ENCODE results near the gene MMEL1. TPM values are rescaled to one million over a fixed set of nuclear protein-coding genes. Genes with fewer than 3 reads are reported as not detected.

Gene MMEL1
- total and polyA plus RNA-seq, 2 of the 13 experiments (the other 11 are each of a cell fraction or from before 2014, with no cell fraction given) = 0.48 TPM; not detected in 1

GRCh38 chr1:2546515-2547209 lies 86.2 kb downstream of the MMEL1 start (continued):
- TF ChIP-seq ZNF770 (CRISPR knock-in tag; IDR thresholded peaks at IDR 0.05) (peak; percentile 49; the same call in 1 of the 2 replicates), BCLAF1 (IDR thresholded peaks at IDR 0.05) (no peak), ZNF710 (CRISPR knock-in tag; IDR thresholded peaks at IDR 0.05; ENCODE audit: borderline replicate concordance) (peak; percentile 73; the same call in 1 of the 2 replicates), ZNF777 (CRISPR knock-in tag; IDR thresholded peaks at IDR 0.05) (0 out of 2 replicates have a peak, but pooled peaks have one; percentile 7), ZNF512B (CRISPR knock-in tag; IDR thresholded peaks at IDR 0.05; ENCODE audit: borderline replicate concordance) (no peak), RARA (CRISPR knock-in tag; IDR thresholded peaks at IDR 0.05) (no peak), KLF16 (CRISPR knock-in tag; IDR thresholded peaks at IDR 0.05) (peak in 1 of 2 experiments; percentile 7; a peak in 1 of 4 replicates), GABPA (IDR thresholded peaks at IDR 0.05; ENCODE audit: low read depth, low read length) (no peak), GABPA (CRISPR knock-in tag; IDR thresholded peaks at IDR 0.05; ENCODE audit: low read depth) (peak; percentile 60), UBTF (CRISPR knock-in tag; IDR thresholded peaks at IDR 0.05) (peak; percentile 58; the same call in 1 of the 2 replicates), ZNF709 (CRISPR knock-in tag; IDR thresholded peaks at IDR 0.05) (peak; percentile 86), KDM1A (CRISPR knock-in tag; IDR thresholded peaks at IDR 0.05) (0 out of 2 replicates have a peak, but pooled peaks have one; percentile 15), ZNF766 (CRISPR knock-in tag; IDR thresholded peaks at IDR 0.05; ENCODE audit: borderline replicate concordance) (no peak), AGO1 (IDR thresholded peaks at IDR 0.05; ENCODE audit: low read depth, low read length, poor library complexity, severe bottlenecking) (no peak)

Measured in HepG2 (cell line).